Kidney (tissue), 14 donors: ENCODE data around the gene UQCRHL. TPM values are rescaled to one million over a fixed set of nuclear protein-coding genes. Genes with fewer than 3 reads are reported as not detected.
"Not testable (repeated sequence)": the region's sequence is repeated elsewhere in the genome, so short reads cannot be mapped to it uniquely, and the experiment has no call there.

Experiments
- DNase-seq, 5 donors: peaks; one replicate each; pipeline ENCODE4 v3.0.0-alpha.2; 2013 to 2020
- FAIRE-seq: peaks from 2 replicates; lab custom pipeline; 2012; peaks lifted over from hg19 to GRCh38; lab: Jason Lieb, UNC
- H3K27ac ChIP-seq, 2 donors: one replicate each; pipeline ENCODE4 v1.7.0; 2013; ENCODE audit warnings: low read depth in 2 of 2, low read length in 2 of 2, inconsistent platforms in 1 of 2
- H3K27me3 ChIP-seq: one replicate; pipeline ENCODE4 v1.7.1; 2013; ENCODE audit warnings: low read length, inconsistent platforms; ENCODE audit not compliant: control insufficient read depth, insufficient read depth
- H3K36me3 ChIP-seq, 3 donors: one replicate each; pipeline versions ENCODE4 v1.7.0 to v1.7.1; 2013; ENCODE audit warnings: low read length in 3 of 3, control low read depth in 1 of 3, inconsistent platforms in 1 of 3; ENCODE audit not compliant: insufficient read depth in 3 of 3, control insufficient read depth in 2 of 3
- H3K4me1 ChIP-seq, 3 donors: one replicate each; pipeline versions ENCODE4 v1.7.0 to v1.7.1; 2013; ENCODE audit warnings: low read length in 3 of 3, inconsistent platforms in 1 of 3, low read depth in 1 of 3; ENCODE audit not compliant: control insufficient read depth in 2 of 3, insufficient read depth in 2 of 3
- H3K4me3 ChIP-seq, 3 donors: one replicate each; pipeline versions ENCODE4 v1.7.0 to v1.8.1; 2013; ENCODE audit warnings: low read length in 3 of 3, control low read depth in 1 of 3, inconsistent platforms in 1 of 3
- H3K9ac ChIP-seq, 3 donors: one replicate each; pipeline versions ENCODE4 v1.7.0 to v1.7.1; 2013; ENCODE audit warnings: low read length in 3 of 3, control low read depth in 1 of 3, inconsistent platforms in 1 of 3
- H3K9me3 ChIP-seq, 3 donors: one replicate each; pipeline versions ENCODE4 v1.7.0 to v1.7.1; 2013; ENCODE audit warnings: low read length in 3 of 3, control low read depth in 1 of 3, inconsistent platforms in 1 of 3; ENCODE audit not compliant: control insufficient read depth in 2 of 3, insufficient read depth in 1 of 3
- intact Hi-C: fragments of 100-400 bp; cut with DNase I; formaldehyde crosslinking; loops from one replicate; pipeline ENCODE4 v1.11.1; 2022
- polyA plus RNA-seq: library from polyadenylated mRNA; stranded (reverse); fragments of 350-450 nt; fragmentation: Illumina TruSeq; extraction: RNeasy Lipid Tissue Mini Kit (QIAGEN cat#74804); gene quantifications from one replicate; pipeline ENCODE4 v1.2.3, GENCODE V29; 2014; ENCODE audit warnings: low read depth, low replicate concordance; ENCODE audit not compliant: insufficient read depth
- total RNA-seq: library from RNA; stranded (reverse); fragmentation: NEBNext Ultra II Directional; extraction: Animal tissue kit (Norgen Biotek cat#: 25700); gene quantifications from one replicate; pipeline ENCODE4 v1.2.1, GENCODE V29; 2021
- TF ChIP-seq, protein P1 (sequence below): IDR thresholded peaks from 3 replicates; pipeline ENCODE4 v1.5.1; 2012; ENCODE audit warnings: mild to moderate bottlenecking, moderate library complexity, borderline replicate concordance; ENCODE audit not compliant: insufficient read depth; ENCODE audit errors: extremely low read depth
- donor health status: control.
- donor health status: control.
- donor health status: control.
- donor health status: control.
- donor health status: control.
- donor health status: DM: yes; HTN: yes; CAD: no.
- donor health status: Normal renal cell carcinoma (clear cell type).

UQCRHL gene
- total and polyA plus RNA-seq, 2 donors from 2014 or later: 0.91 to 11.8 TPM

DNA sequence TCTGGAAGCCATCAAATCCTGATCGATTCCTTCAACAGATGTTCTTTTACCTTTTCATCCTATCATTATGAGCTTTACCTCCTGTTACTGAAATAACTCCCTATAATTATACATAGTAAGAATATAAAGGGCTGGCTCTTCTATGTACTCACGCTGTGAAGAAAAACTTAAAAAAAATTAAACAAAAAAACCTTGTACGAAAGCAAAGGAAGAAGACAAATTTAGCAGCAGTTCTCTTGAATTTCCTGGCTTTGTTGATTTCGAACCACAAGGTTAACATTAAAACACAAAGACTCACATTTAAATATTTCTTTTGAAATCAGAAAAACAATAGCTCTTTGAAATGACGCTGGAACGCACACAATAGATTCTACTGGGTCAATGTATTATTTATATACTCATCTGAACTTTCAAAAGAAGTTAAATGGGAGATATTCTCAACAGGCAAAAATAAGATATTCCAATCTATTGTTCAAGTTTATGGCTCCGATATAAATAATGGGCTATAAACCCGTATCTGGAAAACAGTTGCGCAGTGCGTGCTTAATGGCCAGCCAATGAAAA lies 26.5 kb upstream of the UQCRHL start:
- peak; percentile 38 for FAIRE-seq
- Histone ChIP-seq H3K27ac (peak overlapping the region; percentile 100), H3K4me3 (peak overlapping the region; percentile 82 to 99 (median 95)), H3K27me3 (no peaks in the 10 kb centered on the region), H3K36me3 (no peaks in the 10 kb centered on the region), H3K9ac (peak overlapping the region; percentile 63 to 99 (median 83)), H3K9me3 (no peaks in the 10 kb centered on the region), H3K4me1 (peaks cover 0 to 4% (median 2%) of the 10 kb centered on the region in 3 donors)
- intact Hi-C loops: no loop called here
- no peak for DNase-seq
- TF ChIP-seq, protein P1, sequence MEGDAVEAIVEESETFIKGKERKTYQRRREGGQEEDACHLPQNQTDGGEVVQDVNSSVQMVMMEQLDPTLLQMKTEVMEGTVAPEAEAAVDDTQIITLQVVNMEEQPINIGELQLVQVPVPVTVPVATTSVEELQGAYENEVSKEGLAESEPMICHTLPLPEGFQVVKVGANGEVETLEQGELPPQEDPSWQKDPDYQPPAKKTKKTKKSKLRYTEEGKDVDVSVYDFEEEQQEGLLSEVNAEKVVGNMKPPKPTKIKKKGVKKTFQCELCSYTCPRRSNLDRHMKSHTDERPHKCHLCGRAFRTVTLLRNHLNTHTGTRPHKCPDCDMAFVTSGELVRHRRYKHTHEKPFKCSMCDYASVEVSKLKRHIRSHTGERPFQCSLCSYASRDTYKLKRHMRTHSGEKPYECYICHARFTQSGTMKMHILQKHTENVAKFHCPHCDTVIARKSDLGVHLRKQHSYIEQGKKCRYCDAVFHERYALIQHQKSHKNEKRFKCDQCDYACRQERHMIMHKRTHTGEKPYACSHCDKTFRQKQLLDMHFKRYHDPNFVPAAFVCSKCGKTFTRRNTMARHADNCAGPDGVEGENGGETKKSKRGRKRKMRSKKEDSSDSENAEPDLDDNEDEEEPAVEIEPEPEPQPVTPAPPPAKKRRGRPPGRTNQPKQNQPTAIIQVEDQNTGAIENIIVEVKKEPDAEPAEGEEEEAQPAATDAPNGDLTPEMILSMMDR: no peak

DNA sequence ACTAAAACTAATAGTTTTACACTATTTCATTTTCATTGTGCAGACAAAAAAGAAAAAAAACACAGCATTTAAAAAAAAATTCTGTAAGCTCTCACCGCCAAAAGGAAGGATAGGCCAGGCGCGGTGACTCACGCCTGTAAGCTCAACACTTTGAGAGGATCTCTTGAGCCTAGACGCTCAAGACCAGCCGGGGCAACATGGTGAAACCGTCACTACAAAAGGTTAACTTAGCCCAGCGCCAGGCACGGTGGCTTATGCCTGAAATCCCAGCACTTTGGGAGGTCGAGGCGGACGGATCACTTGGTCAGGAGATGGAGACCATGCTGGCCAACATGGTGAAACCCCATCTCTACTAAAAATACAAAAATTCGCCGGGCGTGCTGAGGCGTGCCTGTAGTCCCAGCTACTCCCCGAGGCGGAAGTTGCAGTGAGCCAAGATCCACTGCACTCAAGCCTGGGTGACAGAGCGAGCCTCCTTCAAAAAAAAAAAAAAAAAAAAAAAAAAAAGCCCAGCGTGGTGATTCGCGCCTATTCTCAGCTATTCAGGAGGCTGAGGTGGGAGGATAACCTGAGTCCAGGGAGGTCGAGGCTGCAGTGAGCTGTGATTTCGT lies 25.7 kb upstream of the UQCRHL start:
- DNase-seq (peak in 2 of 5 donors; percentile 60 to 87), FAIRE-seq (no peak)
- H3K4me3 ChIP-seq: peak overlapping the region; percentile 82 to 99 (median 95)
- TF ChIP-seq, protein P1: no peak
- no peak overlapping the region for H3K27ac ChIP-seq
- H3K9me3 ChIP-seq: no peaks in the 10 kb centered on the region
- H3K4me1 ChIP-seq: peaks cover 0 to 4% (median 2%) of the 10 kb centered on the region in 3 donors
- no peaks in the 10 kb centered on the region for H3K27me3 ChIP-seq
- intact Hi-C loops: no loop called here
- H3K9ac ChIP-seq: peak overlapping the region in 2 of 3 donors; percentile 83 to 99
- H3K36me3 ChIP-seq: no peaks in the 10 kb centered on the region

DNA sequence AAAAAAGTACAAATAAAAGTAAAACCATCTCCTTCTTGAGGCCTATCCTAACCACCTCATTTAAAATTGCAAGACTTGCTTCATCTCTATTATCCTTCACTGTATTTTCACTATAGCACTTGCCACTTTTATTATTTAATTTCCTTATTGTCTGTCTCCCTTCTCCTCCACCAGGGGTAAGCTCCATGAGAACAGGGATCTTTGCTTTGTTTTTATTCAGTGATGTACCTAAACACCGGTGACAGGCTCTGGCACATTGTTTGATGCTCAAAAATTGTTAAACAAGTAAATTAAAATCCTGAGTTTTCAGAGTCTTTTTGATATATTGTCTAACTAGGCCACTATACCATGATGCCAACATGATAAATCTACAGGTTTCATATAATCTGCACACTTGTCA lies 22.8 kb upstream of the UQCRHL start:
- no peaks in the 10 kb centered on the region for H3K27me3 ChIP-seq
- no peak for FAIRE-seq
- TF ChIP-seq, protein P1: no peak
- H3K36me3 ChIP-seq: no peaks in the 10 kb centered on the region
- peak in 1 of 5 donors; percentile 31 for DNase-seq
- H3K27ac ChIP-seq: no peak overlapping the region
- peaks cover 0 to 4% (median 0%) of the 10 kb centered on the region in 3 donors for H3K4me1 ChIP-seq
- no peak overlapping the region for H3K9ac ChIP-seq
- no peak overlapping the region for H3K4me3 ChIP-seq
- intact Hi-C loops: no loop called here
- no peaks in the 10 kb centered on the region for H3K9me3 ChIP-seq

DNA sequence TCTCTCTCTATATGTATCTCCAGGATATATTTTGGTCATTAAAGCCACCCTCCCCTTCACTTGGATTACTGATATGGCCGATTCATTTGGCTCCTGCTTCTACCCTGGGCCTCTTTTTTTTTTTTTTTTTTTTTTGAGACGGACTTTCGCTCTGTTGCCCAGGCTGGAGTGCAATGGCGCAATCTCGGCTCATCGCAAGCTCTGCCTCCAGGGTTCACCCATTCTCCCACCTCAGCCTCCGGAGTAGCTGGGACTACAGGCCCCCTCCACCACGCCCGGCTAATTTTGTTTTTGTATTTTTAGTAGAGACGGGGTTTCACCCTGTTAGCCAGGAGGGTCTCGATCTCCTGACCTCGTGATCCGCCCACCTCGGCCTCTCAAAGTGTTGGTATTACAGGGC lies 21.5 kb upstream of the UQCRHL start:
- H3K27me3 ChIP-seq, H3K4me3 ChIP-seq, H3K9me3 ChIP-seq, FAIRE-seq, H3K36me3 ChIP-seq, H3K9ac ChIP-seq, intact Hi-C loops, H3K27ac ChIP-seq, H3K4me1 ChIP-seq: not testable (repeated sequence)
- DNase-seq: peak in 1 of 5 donors; percentile 24

DNA sequence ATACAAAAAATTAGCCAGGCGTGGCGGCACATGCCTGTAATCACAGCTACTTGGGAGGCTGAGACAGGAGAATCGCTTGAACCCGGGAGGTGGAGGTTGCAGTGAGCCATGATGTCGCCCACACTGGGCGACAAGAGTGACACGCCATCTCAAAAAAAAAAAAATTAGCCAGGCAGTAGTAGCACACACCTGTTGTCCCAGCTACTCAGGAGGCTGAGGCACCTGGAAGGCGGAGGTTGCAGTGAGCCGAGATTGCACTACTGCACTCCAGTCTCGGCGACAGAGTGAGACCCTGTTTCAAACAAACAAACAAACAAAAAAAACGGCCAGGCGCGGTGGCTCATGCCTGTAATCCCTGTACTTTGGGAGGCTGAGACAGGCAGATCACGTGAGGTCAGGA lies 20.1 kb upstream of the UQCRHL start:
- H3K27ac ChIP-seq, H3K9ac ChIP-seq, H3K27me3 ChIP-seq, H3K36me3 ChIP-seq, H3K4me1 ChIP-seq, DNase-seq, H3K9me3 ChIP-seq, intact Hi-C loops, H3K4me3 ChIP-seq, FAIRE-seq: not testable (repeated sequence)
